Transverse colon (tissue), 3 donors: ENCODE measurements around the gene RTP3.

Source experiments
- CTCF ChIP-seq, 5 experiments: fragments of 200-600 bp in 3 of 5; fragments of 450-650 bp in 2 of 5; sonication (generic) in 3 of 5; IDR thresholded peaks; 1 replicate in 2 of 5; 2 replicates in 3 of 5; pipeline ENCODE4 v1.5.1; 2016 to 2017; ENCODE audit warnings: antibody characterized with exemption in 5 of 5, inconsistent platforms in 3 of 5, mild to moderate bottlenecking in 2 of 5, moderate library complexity in 1 of 5
- EP300 ChIP-seq: sonication (generic); formaldehyde crosslinking; IDR thresholded peaks from one replicate; pipeline ENCODE4 v1.6.1; 2017; ENCODE audit warnings: antibody characterized with exemption, low read depth
- POLR2A ChIP-seq: fragments of 450-650 bp; IDR thresholded peaks from one replicate; pipeline ENCODE4 v1.6.1; 2016; ENCODE audit warnings: antibody characterized with exemption, mild to moderate bottlenecking, moderate library complexity

DNA sequence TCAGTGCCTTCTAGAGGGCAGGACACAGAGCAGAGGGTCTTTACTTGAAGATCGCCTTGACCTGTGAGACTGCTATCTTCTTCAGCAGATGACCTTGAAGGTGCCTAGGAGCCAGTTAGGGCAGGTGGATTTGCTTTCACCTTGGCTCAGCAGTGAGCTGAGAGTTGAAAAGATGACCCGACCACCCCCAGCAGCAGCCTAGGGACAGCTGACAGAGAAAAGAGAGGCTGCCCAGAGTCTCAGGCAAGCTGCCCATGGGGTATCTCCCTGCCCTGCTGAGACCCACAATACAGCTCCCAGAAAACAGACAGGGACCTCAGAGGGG is 32.6 kb upstream of the RTP3 start:
- TF ChIP-seq CTCF (IDR thresholded peaks at IDR 0.05) (no peak), POLR2A (no peak), EP300 (no peak)
